ENCODE measurements around the gene PRKN.

DNA sequence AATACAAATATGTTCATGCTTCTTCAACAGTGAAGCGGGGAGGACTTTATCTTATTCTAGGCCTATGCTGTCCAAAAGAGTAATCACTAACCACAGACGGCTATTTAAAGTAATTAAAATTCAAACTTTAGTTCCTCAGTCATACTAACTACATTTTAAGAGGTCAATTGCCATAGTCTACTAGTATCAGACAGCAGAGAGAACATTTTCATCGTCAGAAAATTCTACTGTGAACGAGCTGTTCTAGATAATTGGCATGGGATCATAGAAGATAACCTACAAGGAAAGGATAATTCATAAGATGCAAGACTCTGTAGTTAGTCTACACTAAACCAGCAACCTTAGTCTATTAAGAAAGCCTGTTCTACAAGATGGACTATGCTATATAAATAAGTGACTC lies 44.4 kb downstream of the PRKN start:
- TF ChIP-seq, protein P1, sequence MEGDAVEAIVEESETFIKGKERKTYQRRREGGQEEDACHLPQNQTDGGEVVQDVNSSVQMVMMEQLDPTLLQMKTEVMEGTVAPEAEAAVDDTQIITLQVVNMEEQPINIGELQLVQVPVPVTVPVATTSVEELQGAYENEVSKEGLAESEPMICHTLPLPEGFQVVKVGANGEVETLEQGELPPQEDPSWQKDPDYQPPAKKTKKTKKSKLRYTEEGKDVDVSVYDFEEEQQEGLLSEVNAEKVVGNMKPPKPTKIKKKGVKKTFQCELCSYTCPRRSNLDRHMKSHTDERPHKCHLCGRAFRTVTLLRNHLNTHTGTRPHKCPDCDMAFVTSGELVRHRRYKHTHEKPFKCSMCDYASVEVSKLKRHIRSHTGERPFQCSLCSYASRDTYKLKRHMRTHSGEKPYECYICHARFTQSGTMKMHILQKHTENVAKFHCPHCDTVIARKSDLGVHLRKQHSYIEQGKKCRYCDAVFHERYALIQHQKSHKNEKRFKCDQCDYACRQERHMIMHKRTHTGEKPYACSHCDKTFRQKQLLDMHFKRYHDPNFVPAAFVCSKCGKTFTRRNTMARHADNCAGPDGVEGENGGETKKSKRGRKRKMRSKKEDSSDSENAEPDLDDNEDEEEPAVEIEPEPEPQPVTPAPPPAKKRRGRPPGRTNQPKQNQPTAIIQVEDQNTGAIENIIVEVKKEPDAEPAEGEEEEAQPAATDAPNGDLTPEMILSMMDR (IDR thresholded peaks at IDR 0.05; ENCODE audit: low read length), result no peak
- TF ChIP-seq EZH2 (IDR thresholded peaks at IDR 0.05; ENCODE audit: borderline replicate concordance, low read length), result no peak

Data from OCI-LY1 (cell line).